ENCODE measurements around the gene SCUBE1.

Gene SCUBE1

GRCh38 chr22:43270949-43271348 is 72.2 kb downstream of the SCUBE1 start:
- TF ChIP-seq YY1 (IDR thresholded peaks at IDR 0.05; ENCODE audit: low read depth) (no peak), MAX (IDR thresholded peaks at IDR 0.05) (no peak), ZBTB7A (IDR thresholded peaks at IDR 0.05; ENCODE audit: low read depth) (no peak), EP300 (IDR thresholded peaks at IDR 0.05; ENCODE audit: borderline replicate concordance) (no peak), RAD21 (IDR thresholded peaks at IDR 0.05; ENCODE audit: low read depth) (no peak)

DNA sequence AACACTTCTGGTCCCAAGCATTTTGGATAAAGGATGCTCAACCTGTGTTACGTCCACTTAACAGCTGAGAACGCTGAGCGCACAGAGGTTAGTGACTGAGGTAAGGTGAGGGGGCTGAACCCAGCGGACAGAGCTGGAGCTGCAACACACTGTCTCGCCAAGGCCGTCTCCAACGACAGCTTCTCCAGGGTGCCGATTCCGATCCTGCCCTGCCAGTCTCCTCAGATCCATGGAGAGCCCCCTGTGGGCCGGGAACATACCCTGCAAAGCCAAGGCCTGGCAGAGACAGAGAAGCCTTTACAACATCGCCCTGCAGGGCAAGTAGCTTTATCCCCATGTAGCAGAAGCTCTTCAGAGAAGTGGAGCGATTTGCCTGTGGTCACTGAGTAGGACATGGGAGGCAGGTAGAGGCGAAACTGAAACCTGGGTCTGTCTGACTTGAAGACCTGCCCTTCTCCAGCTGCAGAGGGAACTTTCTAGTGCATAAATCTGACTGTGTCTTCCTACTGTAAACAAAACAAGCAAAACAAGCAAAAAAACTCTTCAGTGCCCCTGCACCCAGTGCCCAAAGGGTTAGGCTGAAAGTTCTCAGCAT is 72.8 kb downstream of the SCUBE1 start:
- TF ChIP-seq MAX (IDR thresholded peaks at IDR 0.05) = no peak
- no peak for TF ChIP-seq ZBTB7A (IDR thresholded peaks at IDR 0.05; ENCODE audit: low read depth)
- TF ChIP-seq, protein P1, sequence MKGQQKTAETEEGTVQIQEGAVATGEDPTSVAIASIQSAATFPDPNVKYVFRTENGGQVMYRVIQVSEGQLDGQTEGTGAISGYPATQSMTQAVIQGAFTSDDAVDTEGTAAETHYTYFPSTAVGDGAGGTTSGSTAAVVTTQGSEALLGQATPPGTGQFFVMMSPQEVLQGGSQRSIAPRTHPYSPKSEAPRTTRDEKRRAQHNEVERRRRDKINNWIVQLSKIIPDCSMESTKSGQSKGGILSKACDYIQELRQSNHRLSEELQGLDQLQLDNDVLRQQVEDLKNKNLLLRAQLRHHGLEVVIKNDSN (IDR thresholded peaks at IDR 0.05) = no peak
- no peak for TF ChIP-seq FOXM1 (IDR thresholded peaks at IDR 0.05; ENCODE audit: borderline replicate concordance, low read depth)
- no peak for TF ChIP-seq YY1 (IDR thresholded peaks at IDR 0.05; ENCODE audit: low read depth)
- TF ChIP-seq TAF1 (IDR thresholded peaks at IDR 0.05; ENCODE audit: low read depth) = no peak
- TF ChIP-seq TEAD4 (IDR thresholded peaks at IDR 0.05) = no peak
- TF ChIP-seq TCF12 (IDR thresholded peaks at IDR 0.05; ENCODE audit: low read depth) = no peak
- TF ChIP-seq EP300 (IDR thresholded peaks at IDR 0.05; ENCODE audit: borderline replicate concordance) = no peak
- no peak for TF ChIP-seq RAD21 (IDR thresholded peaks at IDR 0.05; ENCODE audit: low read depth)
- TF ChIP-seq CEBPB (IDR thresholded peaks at IDR 0.05) = no peak
- TF ChIP-seq NFIC (IDR thresholded peaks at IDR 0.05) = no peak

DNA sequence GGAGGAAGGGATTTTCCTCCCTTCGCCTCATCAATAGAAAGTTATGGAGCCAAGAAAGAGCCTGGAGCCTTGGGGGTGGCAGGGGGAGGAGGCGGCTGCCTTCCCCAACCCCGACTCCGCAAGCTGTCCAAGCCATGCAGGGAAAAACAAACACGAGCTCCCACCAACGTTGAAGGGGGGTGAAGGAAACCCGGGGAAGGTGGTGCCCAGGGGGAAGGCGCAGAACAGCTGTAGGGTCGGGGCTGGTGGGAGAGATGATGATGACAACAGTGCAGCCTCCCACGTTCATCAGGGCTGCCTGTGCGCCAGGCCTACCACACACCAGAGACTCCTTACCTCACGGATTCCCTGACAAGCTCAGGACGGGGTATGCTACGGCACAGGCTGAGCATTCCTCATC is 73.5 kb downstream of the SCUBE1 start:
- TF ChIP-seq EGR1 (IDR thresholded peaks at IDR 0.05) (no peak), ZBTB7A (IDR thresholded peaks at IDR 0.05; ENCODE audit: low read depth) (no peak)

GRCh38 chr22:43269246-43269645 is 73.9 kb downstream of the SCUBE1 start:
- TF ChIP-seq CREB1 (IDR thresholded peaks at IDR 0.05; ENCODE audit: low read depth) (no peak), TAF1 (IDR thresholded peaks at IDR 0.05; ENCODE audit: low read depth) (no peak), CEBPB (IDR thresholded peaks at IDR 0.05) (no peak), TCF12 (IDR thresholded peaks at IDR 0.05; ENCODE audit: low read depth) (no peak), YY1 (IDR thresholded peaks at IDR 0.05; ENCODE audit: low read depth) (no peak), EGR1 (IDR thresholded peaks at IDR 0.05) (no peak), EP300 (IDR thresholded peaks at IDR 0.05; ENCODE audit: borderline replicate concordance) (no peak), FOXM1 (IDR thresholded peaks at IDR 0.05; ENCODE audit: borderline replicate concordance, low read depth) (no peak), RAD21 (IDR thresholded peaks at IDR 0.05; ENCODE audit: low read depth) (no peak), NFIC (IDR thresholded peaks at IDR 0.05) (no peak), TEAD4 (IDR thresholded peaks at IDR 0.05) (no peak), MAX (IDR thresholded peaks at IDR 0.05) (no peak), ZBTB7A (IDR thresholded peaks at IDR 0.05; ENCODE audit: low read depth) (no peak)
- TF ChIP-seq, protein P2, sequence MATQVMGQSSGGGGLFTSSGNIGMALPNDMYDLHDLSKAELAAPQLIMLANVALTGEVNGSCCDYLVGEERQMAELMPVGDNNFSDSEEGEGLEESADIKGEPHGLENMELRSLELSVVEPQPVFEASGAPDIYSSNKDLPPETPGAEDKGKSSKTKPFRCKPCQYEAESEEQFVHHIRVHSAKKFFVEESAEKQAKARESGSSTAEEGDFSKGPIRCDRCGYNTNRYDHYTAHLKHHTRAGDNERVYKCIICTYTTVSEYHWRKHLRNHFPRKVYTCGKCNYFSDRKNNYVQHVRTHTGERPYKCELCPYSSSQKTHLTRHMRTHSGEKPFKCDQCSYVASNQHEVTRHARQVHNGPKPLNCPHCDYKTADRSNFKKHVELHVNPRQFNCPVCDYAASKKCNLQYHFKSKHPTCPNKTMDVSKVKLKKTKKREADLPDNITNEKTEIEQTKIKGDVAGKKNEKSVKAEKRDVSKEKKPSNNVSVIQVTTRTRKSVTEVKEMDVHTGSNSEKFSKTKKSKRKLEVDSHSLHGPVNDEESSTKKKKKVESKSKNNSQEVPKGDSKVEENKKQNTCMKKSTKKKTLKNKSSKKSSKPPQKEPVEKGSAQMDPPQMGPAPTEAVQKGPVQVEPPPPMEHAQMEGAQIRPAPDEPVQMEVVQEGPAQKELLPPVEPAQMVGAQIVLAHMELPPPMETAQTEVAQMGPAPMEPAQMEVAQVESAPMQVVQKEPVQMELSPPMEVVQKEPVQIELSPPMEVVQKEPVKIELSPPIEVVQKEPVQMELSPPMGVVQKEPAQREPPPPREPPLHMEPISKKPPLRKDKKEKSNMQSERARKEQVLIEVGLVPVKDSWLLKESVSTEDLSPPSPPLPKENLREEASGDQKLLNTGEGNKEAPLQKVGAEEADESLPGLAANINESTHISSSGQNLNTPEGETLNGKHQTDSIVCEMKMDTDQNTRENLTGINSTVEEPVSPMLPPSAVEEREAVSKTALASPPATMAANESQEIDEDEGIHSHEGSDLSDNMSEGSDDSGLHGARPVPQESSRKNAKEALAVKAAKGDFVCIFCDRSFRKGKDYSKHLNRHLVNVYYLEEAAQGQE (IDR thresholded peaks at IDR 0.05; ENCODE audit: low read depth) = no peak
- TF ChIP-seq, protein P1 (IDR thresholded peaks at IDR 0.05) = no peak

DNA sequence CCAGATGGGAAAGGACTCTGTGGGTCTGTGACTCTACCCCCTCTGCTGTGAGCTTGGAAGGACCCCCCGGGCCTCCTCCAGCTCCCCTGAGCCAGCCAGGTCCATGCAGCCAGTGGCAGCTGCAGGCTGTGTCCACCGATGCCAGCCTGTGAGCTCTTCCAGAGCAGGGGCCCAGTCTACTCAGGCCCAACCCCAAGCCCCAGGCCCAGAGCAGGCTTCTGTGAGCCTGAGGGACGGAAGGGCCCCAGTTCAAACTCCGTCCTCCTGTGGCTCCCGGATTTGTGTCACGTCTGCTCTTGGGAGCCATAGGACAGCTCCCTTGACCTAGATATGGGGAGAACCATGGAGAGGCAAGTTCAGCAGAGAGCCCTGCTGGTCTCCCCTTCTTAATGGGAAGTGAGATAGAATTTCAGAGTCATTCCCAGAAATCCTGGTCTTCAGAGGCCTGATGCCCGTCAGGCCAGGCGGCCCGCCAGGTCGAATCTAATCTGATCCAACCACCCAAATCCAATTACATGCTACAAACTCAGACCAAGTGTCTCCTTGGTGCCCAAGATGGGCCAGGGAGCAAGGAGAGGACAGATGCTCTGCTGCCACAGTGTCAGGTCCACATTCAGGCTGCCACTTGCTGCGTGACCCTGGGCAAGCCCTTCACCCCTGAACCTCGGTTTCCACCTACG is 75.1 kb downstream of the SCUBE1 start:
- TF ChIP-seq, protein P1 (IDR thresholded peaks at IDR 0.05) = no peak
- TF ChIP-seq ZBTB7A (IDR thresholded peaks at IDR 0.05; ENCODE audit: low read depth) = no peak
- no peak for TF ChIP-seq TEAD4 (IDR thresholded peaks at IDR 0.05)
- no peak for TF ChIP-seq YY1 (IDR thresholded peaks at IDR 0.05; ENCODE audit: low read depth)
- TF ChIP-seq EP300 (IDR thresholded peaks at IDR 0.05; ENCODE audit: borderline replicate concordance) = no peak
- TF ChIP-seq TCF12 (IDR thresholded peaks at IDR 0.05; ENCODE audit: low read depth) = no peak
- no peak for TF ChIP-seq TAF1 (IDR thresholded peaks at IDR 0.05; ENCODE audit: low read depth)
- TF ChIP-seq, protein P2 (IDR thresholded peaks at IDR 0.05; ENCODE audit: low read depth) = no peak
- no peak for TF ChIP-seq RAD21 (IDR thresholded peaks at IDR 0.05; ENCODE audit: low read depth)
- no peak for TF ChIP-seq NFIC (IDR thresholded peaks at IDR 0.05)
- TF ChIP-seq EGR1 (IDR thresholded peaks at IDR 0.05) = no peak
- no peak for TF ChIP-seq MAX (IDR thresholded peaks at IDR 0.05)
- no peak for TF ChIP-seq FOXM1 (IDR thresholded peaks at IDR 0.05; ENCODE audit: borderline replicate concordance, low read depth)
- no peak for TF ChIP-seq CEBPB (IDR thresholded peaks at IDR 0.05)
- TF ChIP-seq CREB1 (IDR thresholded peaks at IDR 0.05; ENCODE audit: low read depth) = no peak
